A549 (cell line): Measurements from ENCODE around the gene CES1. TPM values are rescaled to one million over a fixed set of nuclear protein-coding genes. Genes with fewer than 3 reads are reported as not detected.
"Not testable (repeated sequence)": the region's sequence is repeated elsewhere in the genome, so short reads cannot be mapped to it uniquely, and the experiment has no call there.

Source experiments
- ATAC-seq, 2 experiments: fragments of 200-7000 bp in 1 of 2; fragments of >200 bp in 1 of 2; cut with Nextera tagmentation in 1 of 2; cut with Tn5 transposase in 1 of 2; 3 replicates each; pipeline versions ENCODE4 v1.8.0 to v1.9.1; 2018 to 2020; ENCODE audit warnings: mild to moderate bottlenecking in 1 of 2, moderate library complexity in 1 of 2
- CTCF ChIA-PET: fragments of 300-600 bp; sonication (Branson Sonifier 250); formaldehyde crosslinking; extraction: SDS; loops from one replicate; lab custom pipeline; 2021; ENCODE audit warnings: antibody characterized with exemption, inconsistent platforms; lab: Yijun Ruan, JAX
- POLR2A ChIA-PET: fragments of 350-600 bp; formaldehyde crosslinking; extraction: SDS; loops from one replicate; lab custom pipeline; 2021; ENCODE audit warnings: antibody characterized with exemption, inconsistent platforms; lab: Yijun Ruan, JAX
- DNase-seq, 2 experiments: peaks; one replicate each; pipeline versions ENCODE4 v3.0.0 to v3.0.0-alpha.2; 2011 to 2016; ENCODE audit warnings: low read depth in 1 of 2, low spot score in 1 of 2
- FAIRE-seq: peaks from 2 replicates; lab custom pipeline; 2011; peaks lifted over from hg19 to GRCh38; lab: Jason Lieb, UNC
- H3K27ac ChIP-seq, 2 experiments: fragments of >200 bp; sonication (Bioruptor Twin); formaldehyde crosslinking; 3 replicates each; pipeline ENCODE4 v1.5.1; 2016 to 2017
- H3K4me1 ChIP-seq: fragments of >200 bp; sonication (Bioruptor Twin); formaldehyde crosslinking; 3 replicates; pipeline ENCODE4 v1.6.1; 2016
- H3K4me2 ChIP-seq: fragments of >200 bp; sonication (Bioruptor Twin); formaldehyde crosslinking; 3 replicates; pipeline ENCODE4 v1.6.1; 2016
- H3K4me3 ChIP-seq: fragments of >200 bp; sonication (Bioruptor Twin); formaldehyde crosslinking; 3 replicates; pipeline ENCODE4 v1.5.1; 2016
- H3K9me3 ChIP-seq: fragments of >200 bp; sonication (Bioruptor Twin); formaldehyde crosslinking; 3 replicates; pipeline ENCODE4 v1.6.1; 2016
- CHD2 ChIP-seq: fragments of 150-350 bp; IDR thresholded peaks from 2 replicates; pipeline ENCODE4 v1.6.1; 2014; ENCODE audit warnings: low read length; ENCODE audit not compliant: partially characterized antibody
- EHF ChIP-seq: fragments of 250-450 bp; sonication (Bioruptor Pico); IDR thresholded peaks from 2 replicates; pipeline ENCODE4 v1.5.0; 2020; ENCODE audit warnings: mild to moderate bottlenecking
- EP300 ChIP-seq, 2 experiments: fragments of >200 bp; sonication (Bioruptor Twin); formaldehyde crosslinking; IDR thresholded peaks; 2 replicates in 1 of 2; 3 replicates in 1 of 2; pipeline ENCODE4 v1.6.1; 2016 to 2017
- GATA3 ChIP-seq: IDR thresholded peaks from 2 replicates; pipeline ENCODE4 v1.6.1; 2012; ENCODE audit warnings: borderline replicate concordance
- HDAC2 ChIP-seq: fragments of 200-600 bp; sonication (generic); IDR thresholded peaks from 2 replicates; pipeline ENCODE4 v1.6.1; 2016
- HEYL ChIP-seq: fragments of 250-450 bp; sonication (Bioruptor Pico); IDR thresholded peaks from 2 replicates; pipeline ENCODE4 v1.8.0; 2021; ENCODE audit warnings: mild to moderate bottlenecking, moderate library complexity
- HOXB13 ChIP-seq: fragments of 250-450 bp; sonication (Bioruptor Pico); IDR thresholded peaks from 2 replicates; pipeline ENCODE4 v1.5.0; 2020; ENCODE audit warnings: low read depth, mild to moderate bottlenecking, moderate library complexity
- JUNB ChIP-seq: fragments of >200 bp; sonication (Bioruptor Twin); formaldehyde crosslinking; IDR thresholded peaks from 2 replicates; pipeline ENCODE4 v1.6.1; 2016
- MYC ChIP-seq: IDR thresholded peaks from 2 replicates; pipeline ENCODE4 v1.6.1; 2012; ENCODE audit warnings: mild to moderate bottlenecking, inconsistent platforms, low read length, improper control_type of control experiment, borderline replicate concordance
- NR3C1 ChIP-seq: fragments of >200 bp; sonication (Bioruptor Twin); formaldehyde crosslinking; IDR thresholded peaks from 3 replicates; pipeline ENCODE4 v1.6.1; 2017
- RFX5 ChIP-seq: fragments of 450-650 bp; IDR thresholded peaks from 2 replicates; pipeline ENCODE4 v1.7.1; 2014; ENCODE audit warnings: antibody characterized with exemption, mild to moderate bottlenecking, moderate library complexity
- RNF2 ChIP-seq: fragments of 200-600 bp; sonication (generic); IDR thresholded peaks from 2 replicates; pipeline ENCODE4 v1.6.1; 2016; ENCODE audit warnings: low read depth, mild to moderate bottlenecking, antibody characterized with exemption, moderate library complexity, borderline replicate concordance
- ZNF302 ChIP-seq: fragments of 250-450 bp; sonication (Bioruptor Pico); IDR thresholded peaks from 2 replicates; pipeline ENCODE4 v1.9.0; 2021; ENCODE audit warnings: inconsistent platforms, mild to moderate bottlenecking, moderate library complexity
- WGBS: methylation state at CpG from one replicate; pipeline ENCODE4 v1.1.6; 2017; ENCODE audit errors: missing lambda C conversion rate; 5-methylcytosine and 5-hydroxymethylcytosine counted together
- polyA plus RNA-seq, 4 experiments: library from polyadenylated mRNA; depleted of rRNA in 3 of 4; stranded (reverse); fragments of >200 nt; fragmentation: RNase III in 1 of 4; extraction: RNeasy Plus Mini Kit Qiagen cat#74134 plus additional on column Dnase treatment in 1 of 4; gene quantifications; 2 replicates in 3 of 4; 3 replicates in 1 of 4; pipeline ENCODE4 v1.2.3, GENCODE V29; 2011 to 2017
- TF ChIP-seq, protein P1 (sequence below): IDR thresholded peaks from 2 replicates; pipeline ENCODE4 v1.6.1; 2012
- TF ChIP-seq, protein P2 (sequence below): fragments of 250-450 bp; sonication (Bioruptor Pico); IDR thresholded peaks from 2 replicates; pipeline ENCODE4 v1.5.0; 2020; ENCODE audit warnings: low read depth, mild to moderate bottlenecking, moderate library complexity
- TF ChIP-seq, protein P3 (sequence below): fragments of 150-350 bp; IDR thresholded peaks from 2 replicates; pipeline ENCODE4 v1.6.1; 2014; ENCODE audit warnings: low read depth, mild to moderate bottlenecking, low read length

Gene CES1
- polyA plus RNA-seq, 2 of the 4 experiments (the other 2 are of a cell fraction), result 17.9 to 84.1 TPM

DNA sequence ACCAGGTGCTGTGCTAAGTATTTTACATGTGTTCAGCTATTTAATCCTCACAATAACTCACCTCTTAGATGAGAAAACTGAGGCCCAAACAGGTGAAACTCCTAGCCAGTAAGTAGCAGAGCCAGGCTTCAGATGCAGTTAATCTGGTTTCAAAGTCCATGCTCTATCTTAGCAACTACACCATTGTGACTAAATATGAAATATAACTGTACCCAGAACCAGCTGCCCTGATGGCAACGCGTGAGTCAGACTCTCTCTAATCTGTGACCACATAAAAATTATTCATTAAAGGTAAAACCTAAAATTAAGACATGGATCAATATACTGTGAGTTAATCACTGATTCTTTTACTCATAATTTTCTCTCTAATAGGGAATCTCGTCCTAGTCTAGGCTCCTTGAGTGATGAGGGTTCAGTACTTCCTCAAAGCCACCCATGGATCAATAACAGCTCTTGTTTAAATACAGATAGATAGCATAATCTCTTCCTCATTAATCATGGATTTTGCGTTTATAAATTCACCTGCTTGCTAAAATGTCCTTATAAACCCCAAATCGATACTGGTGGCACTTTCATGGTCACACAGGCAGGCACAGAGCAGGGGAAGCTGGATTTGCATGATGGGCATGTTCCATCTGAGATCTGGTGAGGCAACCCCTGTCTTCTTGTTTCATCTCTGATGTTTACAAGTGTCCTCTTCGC is 50.7 kb downstream of the CES1 start:
- H3K4me2 ChIP-seq, result not testable (repeated sequence)

DNA sequence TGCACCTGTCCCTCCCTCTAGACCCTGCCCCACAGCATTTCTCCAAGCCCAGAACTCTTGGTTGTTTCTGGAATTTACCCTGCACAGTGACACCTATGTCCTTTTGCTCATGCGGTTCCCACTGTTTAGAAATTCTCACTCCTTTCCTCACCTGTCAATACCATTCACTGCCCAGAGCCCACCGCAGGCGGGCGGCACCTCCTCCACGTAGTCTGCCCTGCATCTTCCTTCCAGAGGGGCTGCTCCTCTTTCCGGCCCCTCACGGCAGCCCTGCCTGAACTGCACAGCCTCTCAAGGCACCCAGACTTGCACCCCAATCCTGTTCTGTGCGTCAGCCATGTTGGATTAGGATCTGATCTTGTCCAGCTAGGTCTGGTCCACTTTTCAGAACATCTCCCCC is 51.4 kb downstream of the CES1 start:
- FAIRE-seq, POLR2A ChIA-PET, H3K4me1 ChIP-seq, H3K27ac ChIP-seq, DNase-seq, H3K9me3 ChIP-seq, H3K4me2 ChIP-seq, ATAC-seq, CTCF ChIA-PET, H3K4me3 ChIP-seq: not testable (repeated sequence)
- 82% methylated on average over 8 of the region's 8 CpGs for WGBS

More for the DNA sequence above, 50.7 kb downstream of the CES1 start:
- POLR2A ChIA-PET, CTCF ChIA-PET, H3K9me3 ChIP-seq, H3K27ac ChIP-seq, H3K4me1 ChIP-seq, ATAC-seq, DNase-seq, H3K4me3 ChIP-seq, FAIRE-seq: not testable (repeated sequence)
- WGBS, result 53% methylated on average over 6 of the region's 6 CpGs

DNA sequence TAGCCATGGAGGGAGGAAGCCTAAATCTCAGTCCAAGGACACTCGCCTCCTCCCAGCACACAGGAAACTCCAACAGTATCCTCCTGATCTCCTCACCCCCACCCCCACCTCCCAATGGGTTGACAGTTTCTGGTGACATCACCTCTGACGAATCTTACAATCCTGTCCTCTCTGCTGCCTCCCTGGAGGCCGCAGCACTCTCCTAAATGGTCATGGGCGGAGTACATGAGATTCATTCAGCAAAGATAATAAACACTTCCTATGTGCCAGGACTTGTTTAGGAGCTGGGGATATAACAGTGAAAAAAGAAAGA is 52.8 kb downstream of the CES1 start:
- H3K4me1 ChIP-seq, ATAC-seq, CTCF ChIA-PET, FAIRE-seq, H3K4me3 ChIP-seq, DNase-seq, H3K4me2 ChIP-seq, H3K27ac ChIP-seq, H3K9me3 ChIP-seq, POLR2A ChIA-PET: not testable (repeated sequence)
- 100% methylated on average over 1 of the region's 4 CpGs for WGBS

DNA sequence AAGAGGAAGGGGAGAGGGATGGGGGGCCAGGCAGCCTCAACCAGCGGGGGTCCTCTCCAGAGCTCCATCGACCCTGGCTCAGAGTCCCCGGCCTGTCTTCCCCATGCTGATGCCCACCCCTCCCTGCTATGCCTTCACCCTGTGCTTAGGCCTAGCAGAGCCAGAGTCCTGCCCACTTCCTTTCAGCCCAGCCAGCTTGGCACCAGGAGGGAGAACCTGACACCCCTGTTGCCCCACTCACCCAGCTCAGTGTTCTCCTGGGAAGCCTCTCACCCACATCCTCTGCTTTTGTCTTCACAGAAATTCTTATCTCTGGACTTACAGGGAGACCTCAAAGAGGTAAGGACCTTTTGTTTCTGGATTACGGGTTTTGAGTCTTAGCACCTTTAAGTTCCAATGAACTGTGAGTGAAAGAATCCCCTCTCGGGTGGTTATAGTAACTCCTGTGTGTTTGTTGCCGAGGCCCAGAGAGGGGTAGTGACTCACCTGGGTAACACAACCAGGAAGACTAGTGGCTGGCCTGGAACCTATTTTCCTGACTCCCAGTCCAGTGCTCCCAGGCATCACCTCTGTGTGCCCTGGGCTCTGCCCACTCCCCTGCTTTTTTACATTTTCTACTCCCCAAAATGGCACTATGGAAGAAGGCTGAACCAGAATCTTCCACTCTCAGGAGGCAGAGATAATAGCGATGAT is 53.3 kb downstream of the CES1 start:
- Histone ChIP-seq H3K4me2 (no peak overlapping the region), H3K4me3 (no peak overlapping the region), H3K27ac (no peak overlapping the region), H3K4me1 (no peaks in the 10 kb centered on the region), H3K9me3 (no peaks in the 10 kb centered on the region)
- no peak for FAIRE-seq
- TF ChIP-seq HDAC2 (no peak), CHD2 (no peak), JUNB (no peak), GATA3 (no peak), EP300 (IDR thresholded peaks at IDR 0.05) (no peak), RFX5 (no peak), HEYL (no peak), HOXB13 (no peak), EHF (CRISPR knock-in tag) (no peak), RNF2 (no peak), MYC (no peak), ZNF302 (CRISPR knock-in tag) (no peak), NR3C1 (no peak)
- TF ChIP-seq, protein P1, sequence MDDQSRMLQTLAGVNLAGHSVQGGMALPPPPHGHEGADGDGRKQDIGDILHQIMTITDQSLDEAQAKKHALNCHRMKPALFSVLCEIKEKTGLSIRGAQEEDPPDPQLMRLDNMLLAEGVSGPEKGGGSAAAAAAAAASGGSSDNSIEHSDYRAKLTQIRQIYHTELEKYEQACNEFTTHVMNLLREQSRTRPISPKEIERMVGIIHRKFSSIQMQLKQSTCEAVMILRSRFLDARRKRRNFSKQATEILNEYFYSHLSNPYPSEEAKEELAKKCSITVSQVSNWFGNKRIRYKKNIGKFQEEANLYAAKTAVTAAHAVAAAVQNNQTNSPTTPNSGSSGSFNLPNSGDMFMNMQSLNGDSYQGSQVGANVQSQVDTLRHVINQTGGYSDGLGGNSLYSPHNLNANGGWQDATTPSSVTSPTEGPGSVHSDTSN, result no peak
- TF ChIP-seq, protein P2, sequence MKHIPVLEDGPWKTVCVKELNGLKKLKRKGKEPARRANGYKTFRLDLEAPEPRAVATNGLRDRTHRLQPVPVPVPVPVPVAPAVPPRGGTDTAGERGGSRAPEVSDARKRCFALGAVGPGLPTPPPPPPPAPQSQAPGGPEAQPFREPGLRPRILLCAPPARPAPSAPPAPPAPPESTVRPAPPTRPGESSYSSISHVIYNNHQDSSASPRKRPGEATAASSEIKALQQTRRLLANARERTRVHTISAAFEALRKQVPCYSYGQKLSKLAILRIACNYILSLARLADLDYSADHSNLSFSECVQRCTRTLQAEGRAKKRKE (CRISPR knock-in tag), result no peak
- TF ChIP-seq, protein P3, sequence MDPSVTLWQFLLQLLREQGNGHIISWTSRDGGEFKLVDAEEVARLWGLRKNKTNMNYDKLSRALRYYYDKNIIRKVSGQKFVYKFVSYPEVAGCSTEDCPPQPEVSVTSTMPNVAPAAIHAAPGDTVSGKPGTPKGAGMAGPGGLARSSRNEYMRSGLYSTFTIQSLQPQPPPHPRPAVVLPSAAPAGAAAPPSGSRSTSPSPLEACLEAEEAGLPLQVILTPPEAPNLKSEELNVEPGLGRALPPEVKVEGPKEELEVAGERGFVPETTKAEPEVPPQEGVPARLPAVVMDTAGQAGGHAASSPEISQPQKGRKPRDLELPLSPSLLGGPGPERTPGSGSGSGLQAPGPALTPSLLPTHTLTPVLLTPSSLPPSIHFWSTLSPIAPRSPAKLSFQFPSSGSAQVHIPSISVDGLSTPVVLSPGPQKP, result no peak
- no peak for ATAC-seq
- WGBS, result 62% methylated on average over 7 of the region's 7 CpGs
- ChIA-PET CTCF (no interaction called here), POLR2A (no interaction called here)
- no peak for DNase-seq
